ENCODE results near the gene CCT8L2.
"Not testable (repeated sequence)": the region's sequence is repeated elsewhere in the genome, so short reads cannot be mapped to it uniquely, and the experiment has no call there.

CCT8L2 gene

GRCh38 chr22:16559056-16559955, 33.3 kb downstream of the CCT8L2 start:
- DNase-seq (ENCODE audit: low read depth) = no peak

GRCh38 chr22:16558376-16558945, 34.1 kb downstream of the CCT8L2 start:
- DNase-seq (ENCODE audit: low read depth) = not testable (repeated sequence)

- DNase-seq (ENCODE audit: low read depth) = not testable (repeated sequence)
Measured at GRCh38 chr22:16557511-16557910, 35.1 kb downstream of the CCT8L2 start.

- not testable (repeated sequence) for DNase-seq (ENCODE audit: low read depth)
Measured at GRCh38 chr22:16555077-16555994, 37.3 kb downstream of the CCT8L2 start.

- not testable (repeated sequence) for DNase-seq (ENCODE audit: low read depth)
Measured at GRCh38 chr22:16543310-16543709, 49.3 kb downstream of the CCT8L2 start.

All from fibroblast of gingiva (primary cell).